ENCODE results near the gene TWNK. TPM values are rescaled to one million over a fixed set of nuclear protein-coding genes. Genes with fewer than 3 reads are reported as not detected.
A peak's percentile ranks its signal among the peaks of the same experiment; 100 is the strongest.
"Not testable (repeated sequence)": the region's sequence is repeated elsewhere in the genome, so short reads cannot be mapped to it uniquely, and the experiment has no call there.

The TWNK gene
- total and polyA plus RNA-seq, 2 donors from 2014 or later = 3.8 to 8.9 TPM

DNA sequence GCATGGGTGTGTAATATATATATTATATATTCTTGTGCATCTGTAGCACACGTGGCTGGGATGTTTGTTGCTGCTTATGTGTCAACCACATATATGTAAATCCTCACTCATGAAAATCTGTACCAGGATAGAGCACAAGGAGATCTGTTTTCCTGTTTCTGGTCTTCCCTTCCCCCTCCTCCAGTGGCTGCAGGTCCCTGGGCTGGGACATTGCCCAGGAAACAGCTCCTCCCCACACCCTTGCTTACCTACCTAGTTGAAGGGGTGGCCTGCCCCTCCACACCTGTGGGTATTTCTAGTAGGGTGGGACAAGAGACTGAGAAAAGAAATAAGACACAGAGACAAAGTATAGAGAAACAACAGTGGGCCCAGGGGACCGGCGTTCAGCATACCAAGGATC is 45.9 kb downstream of the TWNK start:
- no peak for FAIRE-seq
- H3K27ac ChIP-seq (ENCODE audit: low read depth in 2 of 2, low read length in 2 of 2) = peak overlapping the region; percentile 96 to 97
- peak overlapping the region in 1 of 3 donors; percentile 89 for H3K9ac ChIP-seq (ENCODE audit: low read length in 3 of 3)
- no peaks in the 10 kb centered on the region for H3K9me3 ChIP-seq (ENCODE audit: control insufficient read depth in 2 of 3, insufficient read depth in 1 of 3, low read length in 3 of 3)
- peak in 1 of 5 donors; percentile 38 for DNase-seq
- peaks cover 0 to 21% (median 5%) of the 10 kb centered on the region in 3 donors for H3K4me1 ChIP-seq (ENCODE audit: control insufficient read depth in 2 of 3, insufficient read depth in 2 of 3, low read depth in 1 of 3, low read length in 3 of 3)
- peaks cover 3% of the 10 kb centered on the region for H3K27me3 ChIP-seq (ENCODE audit: control insufficient read depth, insufficient read depth, low read length)
- peak overlapping the region in 2 of 3 donors; percentile 88 to 93 for H3K4me3 ChIP-seq (ENCODE audit: low read length in 3 of 3)
- intact Hi-C loops (cut with DNase I) = no loop called here
- TF ChIP-seq, protein P1, sequence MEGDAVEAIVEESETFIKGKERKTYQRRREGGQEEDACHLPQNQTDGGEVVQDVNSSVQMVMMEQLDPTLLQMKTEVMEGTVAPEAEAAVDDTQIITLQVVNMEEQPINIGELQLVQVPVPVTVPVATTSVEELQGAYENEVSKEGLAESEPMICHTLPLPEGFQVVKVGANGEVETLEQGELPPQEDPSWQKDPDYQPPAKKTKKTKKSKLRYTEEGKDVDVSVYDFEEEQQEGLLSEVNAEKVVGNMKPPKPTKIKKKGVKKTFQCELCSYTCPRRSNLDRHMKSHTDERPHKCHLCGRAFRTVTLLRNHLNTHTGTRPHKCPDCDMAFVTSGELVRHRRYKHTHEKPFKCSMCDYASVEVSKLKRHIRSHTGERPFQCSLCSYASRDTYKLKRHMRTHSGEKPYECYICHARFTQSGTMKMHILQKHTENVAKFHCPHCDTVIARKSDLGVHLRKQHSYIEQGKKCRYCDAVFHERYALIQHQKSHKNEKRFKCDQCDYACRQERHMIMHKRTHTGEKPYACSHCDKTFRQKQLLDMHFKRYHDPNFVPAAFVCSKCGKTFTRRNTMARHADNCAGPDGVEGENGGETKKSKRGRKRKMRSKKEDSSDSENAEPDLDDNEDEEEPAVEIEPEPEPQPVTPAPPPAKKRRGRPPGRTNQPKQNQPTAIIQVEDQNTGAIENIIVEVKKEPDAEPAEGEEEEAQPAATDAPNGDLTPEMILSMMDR (IDR thresholded peaks at IDR 0.05; ENCODE audit: borderline replicate concordance, extremely low read depth, insufficient read depth) = no peak
- H3K36me3 ChIP-seq (ENCODE audit: control insufficient read depth in 2 of 3, insufficient read depth in 3 of 3, low read length in 3 of 3) = peaks cover 0 to 27% (median 18%) of the 10 kb centered on the region in 3 donors

DNA sequence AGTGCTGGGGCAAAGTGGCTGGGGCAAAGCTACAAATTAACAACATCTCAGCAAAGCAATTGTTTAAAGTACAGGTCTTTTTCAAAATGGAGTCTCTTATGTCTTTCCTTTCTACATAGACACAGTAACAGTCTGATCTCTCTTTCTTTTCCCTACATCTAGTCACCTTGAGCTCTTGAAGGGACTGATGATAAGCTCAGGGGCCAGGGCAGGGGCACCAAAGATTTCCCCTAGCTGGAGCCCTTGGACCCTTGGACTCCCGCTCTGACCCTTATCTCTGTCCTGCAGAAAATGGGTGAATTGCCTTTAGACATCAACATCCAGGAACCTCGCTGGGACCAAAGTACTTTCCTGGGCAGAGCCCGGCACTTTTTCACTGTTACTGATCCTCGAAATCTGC is 47.1 kb downstream of the TWNK start:
- H3K27ac ChIP-seq (ENCODE audit: low read depth in 2 of 2, low read length in 2 of 2); H3K27me3 ChIP-seq (ENCODE audit: control insufficient read depth, insufficient read depth, low read length); FAIRE-seq; H3K4me3 ChIP-seq (ENCODE audit: low read length in 3 of 3); H3K9ac ChIP-seq (ENCODE audit: low read length in 3 of 3); H3K9me3 ChIP-seq (ENCODE audit: control insufficient read depth in 2 of 3, insufficient read depth in 1 of 3, low read length in 3 of 3); intact Hi-C loops (cut with DNase I): not testable (repeated sequence)
- peak in 1 of 5 donors; percentile 13 for DNase-seq
- Histone ChIP-seq H3K36me3 (ENCODE audit: control insufficient read depth in 2 of 3, insufficient read depth in 3 of 3, low read length in 3 of 3) (peaks cover 0 to 27% (median 18%) of the 10 kb centered on the region in 3 donors), H3K4me1 (ENCODE audit: control insufficient read depth in 2 of 3, insufficient read depth in 2 of 3, low read depth in 1 of 3, low read length in 3 of 3) (peaks cover 0 to 15% (median 5%) of the 10 kb centered on the region in 3 donors)

DNA sequence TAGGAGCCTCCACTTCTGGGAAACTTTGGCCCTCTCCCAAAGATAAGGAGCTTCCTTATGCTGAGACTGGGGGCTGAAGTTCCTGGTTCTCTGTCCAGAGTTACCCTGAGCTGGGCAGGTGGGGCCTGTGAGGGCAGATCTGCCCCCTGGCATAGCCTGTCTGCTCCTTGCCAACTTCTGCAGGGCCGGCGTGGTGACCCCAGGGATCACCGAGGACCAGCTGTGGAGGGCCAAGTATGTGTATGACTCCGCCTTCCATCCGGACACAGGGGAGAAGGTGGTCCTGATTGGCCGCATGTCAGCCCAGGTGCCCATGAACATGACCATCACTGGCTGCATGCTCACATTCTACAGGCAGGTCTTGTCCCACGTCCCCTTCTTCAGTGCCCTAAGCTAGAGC is 48.0 kb downstream of the TWNK start:
- peaks cover 0 to 13% (median 5%) of the 10 kb centered on the region in 3 donors for H3K4me1 ChIP-seq (ENCODE audit: control insufficient read depth in 2 of 3, insufficient read depth in 2 of 3, low read depth in 1 of 3, low read length in 3 of 3)
- no peak for FAIRE-seq
- no peak overlapping the region for H3K27ac ChIP-seq (ENCODE audit: low read depth in 2 of 2, low read length in 2 of 2)
- no peak overlapping the region for H3K9ac ChIP-seq (ENCODE audit: low read length in 3 of 3)
- H3K27me3 ChIP-seq (ENCODE audit: control insufficient read depth, insufficient read depth, low read length) = no peaks in the 10 kb centered on the region
- H3K9me3 ChIP-seq (ENCODE audit: control insufficient read depth in 2 of 3, insufficient read depth in 1 of 3, low read length in 3 of 3) = no peaks in the 10 kb centered on the region
- intact Hi-C loops (cut with DNase I) = no loop called here
- no peak overlapping the region for H3K4me3 ChIP-seq (ENCODE audit: low read length in 3 of 3)
- TF ChIP-seq, protein P1 (IDR thresholded peaks at IDR 0.05; ENCODE audit: borderline replicate concordance, extremely low read depth, insufficient read depth) = no peak
- peaks cover 0 to 27% (median 19%) of the 10 kb centered on the region in 3 donors for H3K36me3 ChIP-seq (ENCODE audit: control insufficient read depth in 2 of 3, insufficient read depth in 3 of 3, low read length in 3 of 3)
- DNase-seq = peak in 1 of 5 donors; percentile 67

DNA sequence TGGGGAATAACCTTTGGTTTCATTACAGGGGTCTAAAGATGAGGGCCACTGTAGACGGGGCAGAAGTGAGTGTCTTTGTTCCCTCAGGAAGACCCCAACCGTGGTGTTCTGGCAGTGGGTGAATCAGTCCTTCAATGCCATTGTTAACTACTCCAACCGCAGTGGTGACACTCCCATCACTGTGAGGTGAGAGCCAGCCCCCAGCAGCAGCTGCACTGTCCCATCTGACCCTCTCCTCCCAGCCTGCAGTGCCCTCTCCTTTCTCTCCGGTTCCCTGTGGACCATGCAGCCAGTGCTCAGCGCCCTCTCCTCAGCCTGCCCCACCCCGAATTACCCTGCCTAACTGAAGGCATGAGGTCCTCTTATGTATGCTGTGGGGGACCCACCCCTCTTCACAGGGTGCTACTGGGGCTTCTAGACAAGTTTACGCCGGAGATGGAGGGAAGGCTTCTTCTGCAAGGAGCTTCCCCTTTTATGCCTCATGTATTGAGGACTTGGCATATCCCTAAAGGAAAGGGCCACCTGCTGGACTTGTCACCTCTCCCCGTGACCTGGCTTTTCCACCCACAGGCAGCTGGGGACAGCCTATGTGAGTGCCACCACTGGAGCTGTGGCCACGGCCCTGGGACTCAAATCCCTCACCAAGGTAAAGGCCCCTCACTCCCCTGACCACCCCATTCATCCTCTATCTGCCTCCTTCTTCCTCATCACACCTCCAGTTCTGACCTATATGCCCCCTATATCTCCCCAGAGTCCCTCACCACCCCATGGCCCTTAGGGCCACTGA is 48.8 kb downstream of the TWNK start:
- no peak overlapping the region for H3K9ac ChIP-seq (ENCODE audit: low read length in 3 of 3)
- H3K4me3 ChIP-seq (ENCODE audit: low read length in 3 of 3) = no peak overlapping the region
- H3K27ac ChIP-seq (ENCODE audit: low read depth in 2 of 2, low read length in 2 of 2) = no peak overlapping the region
- DNase-seq (peak in 1 of 5 donors; percentile 44), FAIRE-seq (no peak)
- H3K4me1 ChIP-seq (ENCODE audit: control insufficient read depth in 2 of 3, insufficient read depth in 2 of 3, low read depth in 1 of 3, low read length in 3 of 3) = peaks cover 0 to 11% (median 6%) of the 10 kb centered on the region in 3 donors
- peaks cover 0 to 27% (median 19%) of the 10 kb centered on the region in 3 donors for H3K36me3 ChIP-seq (ENCODE audit: control insufficient read depth in 2 of 3, insufficient read depth in 3 of 3, low read length in 3 of 3)
- no peaks in the 10 kb centered on the region for H3K27me3 ChIP-seq (ENCODE audit: control insufficient read depth, insufficient read depth, low read length)
- intact Hi-C loops (cut with DNase I) = no loop called here
- no peaks in the 10 kb centered on the region for H3K9me3 ChIP-seq (ENCODE audit: control insufficient read depth in 2 of 3, insufficient read depth in 1 of 3, low read length in 3 of 3)
- TF ChIP-seq, protein P1 (IDR thresholded peaks at IDR 0.05; ENCODE audit: borderline replicate concordance, extremely low read depth, insufficient read depth) = no peak
